Prostate gland (tissue), 2 donors: ENCODE results near the gene SRGAP1. TPM values are rescaled to one million over a fixed set of nuclear protein-coding genes. Genes with fewer than 3 reads are reported as not detected.

Experiments
- DNase-seq: peaks from one replicate; pipeline ENCODE4 v3.0.0-alpha.2; 2019; ENCODE audit warnings: low spot score
- H3K27ac ChIP-seq, 2 donors: fragments of 200-600 bp; sonication (generic); 2 replicates each; pipeline ENCODE4 v1.5.1; 2017 to 2019
- H3K27me3 ChIP-seq: fragments of 200-600 bp; sonication (generic); replicated peaks from 2 replicates; pipeline ENCODE4 v1.5.1; 2019; ENCODE audit not compliant: insufficient read depth
- H3K36me3 ChIP-seq, 2 donors: fragments of 200-600 bp; sonication (generic); 1 replicate in 1 of 2; 2 replicates in 1 of 2; pipeline versions ENCODE4 v1.5.1 to v1.8.1; 2017 to 2019
- H3K4me1 ChIP-seq: fragments of 200-600 bp; sonication (generic); replicated peaks from 2 replicates; pipeline ENCODE4 v1.5.1; 2019
- H3K4me3 ChIP-seq, 2 donors: fragments of 200-600 bp; sonication (generic); 2 replicates each; pipeline ENCODE4 v1.5.1; 2017 to 2019
- H3K9me3 ChIP-seq: fragments of 200-600 bp; sonication (generic); 2 replicates; pipeline ENCODE4 v1.5.1; 2017
- POLR2A ChIP-seq: fragments of 450-650 bp; IDR thresholded peaks from one replicate; pipeline ENCODE4 v1.6.1; 2016; ENCODE audit warnings: antibody characterized with exemption, mild to moderate bottlenecking
- POLR2AphosphoS5 ChIP-seq: sonication (generic); formaldehyde crosslinking; IDR thresholded peaks from one replicate; pipeline ENCODE4 v1.6.1; 2017; ENCODE audit warnings: antibody characterized with exemption
- WGBS: methylation state at CpG from one replicate; pipeline ENCODE4 v1.1.5; 2018; 5-methylcytosine and 5-hydroxymethylcytosine counted together
- intact Hi-C: fragments of 100-400 bp; cut with DNase I; formaldehyde crosslinking; loops from one replicate; pipeline ENCODE4 v1.14.2; 2022
- total RNA-seq, 2 donors: library from RNA; depleted of rRNA; stranded (reverse); fragments of >200 nt; gene quantifications; one replicate each; pipeline ENCODE4 v1.1.0, GENCODE V29; 2016
- TF ChIP-seq, protein P1 (sequence below), 4 experiments: fragments of 200-600 bp in 2 of 4; fragments of 450-650 bp in 2 of 4; sonication (generic) in 2 of 4; IDR thresholded peaks; 1 replicate in 3 of 4; 2 replicates in 1 of 4; pipeline ENCODE4 v1.5.1; 2016 to 2019; ENCODE audit warnings: antibody characterized with exemption in 4 of 4, mild to moderate bottlenecking in 2 of 4, moderate library complexity in 2 of 4

SRGAP1 gene
- total RNA-seq, 2 donors from 2014 or later = 4.6 to 16.1 TPM

DNA sequence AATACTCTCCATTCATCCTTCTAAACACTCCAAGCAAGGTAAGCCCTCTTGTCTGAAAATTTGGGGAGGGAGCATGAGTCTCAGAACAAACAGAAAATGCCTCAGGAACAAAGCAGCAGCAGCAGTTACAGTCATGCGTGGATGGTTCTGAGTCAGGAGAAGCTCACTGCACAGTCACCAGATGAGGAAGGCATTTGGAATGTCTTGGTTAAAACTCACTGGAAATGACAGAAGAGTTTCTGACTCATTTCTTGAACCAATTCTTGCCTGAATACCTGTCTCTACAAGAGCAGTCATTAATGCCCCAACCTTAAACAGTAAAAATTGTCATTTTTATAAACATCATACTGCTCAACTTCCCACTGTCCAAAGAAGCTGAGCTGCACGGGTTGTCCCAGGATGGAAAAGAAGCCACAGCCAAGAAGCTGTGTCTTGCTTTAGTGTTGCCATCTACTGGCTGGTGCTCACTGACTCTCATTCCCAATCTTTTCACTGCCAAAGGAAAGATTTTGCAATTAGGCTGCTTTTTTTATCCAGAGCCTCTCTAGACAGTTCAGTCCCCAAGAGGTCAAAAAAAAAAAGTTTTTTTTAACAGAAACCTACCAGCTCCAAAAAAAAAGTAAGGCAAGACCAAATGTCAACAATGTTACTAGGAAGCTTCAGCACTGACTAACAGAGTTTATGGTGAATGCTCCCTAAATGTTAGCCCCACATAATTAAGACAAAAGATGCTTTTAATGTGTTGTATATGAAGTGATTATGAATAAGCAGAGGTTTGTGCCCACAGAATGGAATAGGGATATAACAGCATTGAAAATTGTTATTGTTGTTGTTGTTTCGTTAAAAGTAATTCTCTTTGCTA is 337.2 kb downstream of the SRGAP1 start:
- TF ChIP-seq POLR2AphosphoS5 (peak; percentile 69), POLR2A (no peak)
- TF ChIP-seq, protein P1, sequence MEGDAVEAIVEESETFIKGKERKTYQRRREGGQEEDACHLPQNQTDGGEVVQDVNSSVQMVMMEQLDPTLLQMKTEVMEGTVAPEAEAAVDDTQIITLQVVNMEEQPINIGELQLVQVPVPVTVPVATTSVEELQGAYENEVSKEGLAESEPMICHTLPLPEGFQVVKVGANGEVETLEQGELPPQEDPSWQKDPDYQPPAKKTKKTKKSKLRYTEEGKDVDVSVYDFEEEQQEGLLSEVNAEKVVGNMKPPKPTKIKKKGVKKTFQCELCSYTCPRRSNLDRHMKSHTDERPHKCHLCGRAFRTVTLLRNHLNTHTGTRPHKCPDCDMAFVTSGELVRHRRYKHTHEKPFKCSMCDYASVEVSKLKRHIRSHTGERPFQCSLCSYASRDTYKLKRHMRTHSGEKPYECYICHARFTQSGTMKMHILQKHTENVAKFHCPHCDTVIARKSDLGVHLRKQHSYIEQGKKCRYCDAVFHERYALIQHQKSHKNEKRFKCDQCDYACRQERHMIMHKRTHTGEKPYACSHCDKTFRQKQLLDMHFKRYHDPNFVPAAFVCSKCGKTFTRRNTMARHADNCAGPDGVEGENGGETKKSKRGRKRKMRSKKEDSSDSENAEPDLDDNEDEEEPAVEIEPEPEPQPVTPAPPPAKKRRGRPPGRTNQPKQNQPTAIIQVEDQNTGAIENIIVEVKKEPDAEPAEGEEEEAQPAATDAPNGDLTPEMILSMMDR (IDR thresholded peaks at IDR 0.05) = peak; percentile 21 to 87 (median 59)
- Histone ChIP-seq H3K27ac (peak overlapping the region; percentile 8 to 27), H3K36me3 (no peaks in the 10 kb centered on the region), H3K9me3 (no peaks in the 10 kb centered on the region), H3K27me3 (no peaks in the 10 kb centered on the region), H3K4me1 (no peaks in the 10 kb centered on the region), H3K4me3 (no peak overlapping the region)
- peak; percentile 67 for DNase-seq
- WGBS = 34% methylated on average over 3 of the region's 3 CpGs
- intact Hi-C loops = loop anchor here (1.0 kb wide), 1 partner anchor 337 kb away; the partner anchor contains the start of gene SRGAP1

DNA sequence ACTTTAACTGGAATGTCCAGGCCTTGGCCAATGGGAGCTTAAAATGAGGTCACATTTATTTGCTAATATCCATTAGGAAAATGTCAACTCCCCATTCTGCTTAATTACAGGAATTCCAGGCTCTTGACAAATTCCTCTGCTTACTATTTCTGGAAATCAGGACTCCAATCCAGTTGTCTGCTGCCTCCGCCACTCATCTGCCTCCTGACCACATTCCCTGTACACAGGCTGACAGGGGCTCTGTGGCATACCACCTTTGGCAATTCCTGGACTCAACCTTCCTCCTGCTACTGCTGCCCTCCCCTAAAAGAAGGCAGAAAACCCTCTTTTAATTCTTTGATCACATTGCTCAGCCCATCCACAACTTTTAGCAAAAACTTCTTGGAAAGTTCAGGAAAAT is 339.7 kb downstream of the SRGAP1 start:
- intact Hi-C loops = no loop called here

GRCh38 chr12:64186789-64187188 is 342.3 kb downstream of the SRGAP1 start:
- WGBS = 82% methylated on average over 2 of the region's 2 CpGs
- H3K4me3 ChIP-seq = no peak overlapping the region
- no peak overlapping the region for H3K27ac ChIP-seq
- H3K9me3 ChIP-seq = no peaks in the 10 kb centered on the region
- no peaks in the 10 kb centered on the region for H3K4me1 ChIP-seq
- H3K27me3 ChIP-seq = no peaks in the 10 kb centered on the region
- no peaks in the 10 kb centered on the region for H3K36me3 ChIP-seq
- no peak for TF ChIP-seq POLR2A
- TF ChIP-seq POLR2AphosphoS5 = no peak
- TF ChIP-seq, protein P1 (IDR thresholded peaks at IDR 0.05) = no peak
- DNase-seq = no peak
- intact Hi-C loops = loop anchor here (5.0 kb wide), 1 partner anchor 61 kb away; no protein-coding TSS in a partner anchor

More for the DNA sequence above, 339.7 kb downstream of the SRGAP1 start:
- Histone ChIP-seq H3K27ac (no peak overlapping the region), H3K4me1 (no peaks in the 10 kb centered on the region), H3K36me3 (no peaks in the 10 kb centered on the region), H3K4me3 (no peak overlapping the region), H3K9me3 (no peaks in the 10 kb centered on the region), H3K27me3 (no peaks in the 10 kb centered on the region)
- whole genome bisulfite sequencing = 95% methylated on average over 1 of the region's 1 CpG
- TF ChIP-seq, protein P1 (IDR thresholded peaks at IDR 0.05) = no peak
- no peak for TF ChIP-seq POLR2AphosphoS5
- no peak for DNase-seq

DNA sequence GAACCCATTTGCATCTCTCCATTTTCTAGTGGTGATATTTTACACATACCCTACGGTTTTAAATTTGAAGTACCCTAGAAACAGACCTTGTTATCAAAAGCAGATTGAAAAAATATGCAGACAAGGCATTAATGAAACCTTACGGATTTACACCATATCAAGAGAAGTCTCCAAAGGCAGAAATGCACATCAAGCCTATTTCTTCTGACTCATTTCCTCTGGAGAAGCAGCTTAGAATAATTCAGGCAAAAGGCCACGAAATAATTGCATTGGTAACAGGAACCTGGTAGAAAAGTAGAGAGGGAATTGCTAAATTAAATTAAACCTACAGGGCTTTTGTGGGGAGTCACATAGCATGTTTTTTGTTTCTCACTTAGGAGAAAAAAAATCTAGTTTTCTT is 342.9 kb downstream of the SRGAP1 start:
- H3K27me3 ChIP-seq = no peaks in the 10 kb centered on the region
- no peaks in the 10 kb centered on the region for H3K36me3 ChIP-seq
- H3K4me3 ChIP-seq = no peak overlapping the region
- no peak overlapping the region for H3K27ac ChIP-seq
- WGBS = 79% methylated on average over 3 of the region's 3 CpGs
- TF ChIP-seq, protein P1 (IDR thresholded peaks at IDR 0.05) = no peak
- TF ChIP-seq POLR2AphosphoS5 (no peak), POLR2A (no peak)
- no peaks in the 10 kb centered on the region for H3K9me3 ChIP-seq
- no peak for DNase-seq
- H3K4me1 ChIP-seq = no peaks in the 10 kb centered on the region
- intact Hi-C loops = loop anchor here (5.0 kb wide), 1 partner anchor 60 kb away; no protein-coding TSS in a partner anchor
